GM12878 (cell line): ENCODE data around the gene POU2F3. TPM values are rescaled to one million over a fixed set of nuclear protein-coding genes. Genes with fewer than 3 reads are reported as not detected.

ENCODE experiments used
- ATAC-seq: fragments of 200-7000 bp; cut with Tn5 transposase; 3 replicates; pipeline ENCODE4 v1.9.1; 2020; ENCODE audit warnings: mild to moderate bottlenecking, moderate library complexity
- BruUV-seq: library from RNA; stranded (reverse); fragments of 400-500 nt; replicated peaks from 2 replicates; lab custom pipeline; 2021; lab: Mats Ljungman, UMichigan
- CTCF ChIA-PET: fragments of 300-600 bp; sonication (Branson Sonifier 250); formaldehyde crosslinking; extraction: SDS; loops from one replicate; lab custom pipeline; 2021; ENCODE audit warnings: inconsistent platforms; lab: Yijun Ruan, JAX
- POLR2A ChIA-PET: fragments of 350-600 bp; formaldehyde crosslinking; extraction: SDS; loops from one replicate; lab custom pipeline; 2021; ENCODE audit warnings: inconsistent platforms; lab: Charles Lee
- RAD21 ChIA-PET: fragments of 300-600 bp; sonication (Branson Sonifier 250); formaldehyde crosslinking; loops from one replicate; lab custom pipeline; 2023; ENCODE audit warnings: antibody characterized with exemption; ENCODE audit not compliant: unreplicated experiment; lab: Charles Lee
- SMC1A ChIA-PET: fragments of 300-600 bp; sonication (Branson Sonifier 250); formaldehyde crosslinking; loops from one replicate; lab custom pipeline; 2023; ENCODE audit not compliant: unreplicated experiment, uncharacterized antibody; lab: Charles Lee
- DNase-seq: peaks from one replicate; pipeline ENCODE4 v3.0.0-alpha.2; 2011; ENCODE audit warnings: low read depth, low spot score
- FAIRE-seq: peaks from 3 replicates; lab custom pipeline; 2011; peaks lifted over from hg19 to GRCh38; lab: Jason Lieb, UNC
- H2AFZ ChIP-seq: 2 replicates; pipeline ENCODE4 v1.6.0; 2011; ENCODE audit warnings: low read depth, low read length, control low read depth; ENCODE audit not compliant: control insufficient read depth
- H3K27ac ChIP-seq: 2 replicates; pipeline ENCODE4 v1.5.1; 2011; ENCODE audit warnings: control low read depth; ENCODE audit not compliant: control insufficient read depth, insufficient read depth
- H3K27me3 ChIP-seq, 2 experiments: replicated peaks in 1 of 2; 2 replicates each; pipeline versions ENCODE4 v1.6.0 to v1.6.1; 2011; ENCODE audit warnings: low read length in 1 of 2; ENCODE audit not compliant: control insufficient read depth in 2 of 2, insufficient read depth in 2 of 2
- H3K36me3 ChIP-seq, 2 experiments: 2 replicates each; pipeline ENCODE4 v1.5.1; 2011; ENCODE audit warnings: low read length in 1 of 2; ENCODE audit not compliant: control insufficient read depth in 2 of 2, insufficient read depth in 2 of 2
- H3K4me1 ChIP-seq: 2 replicates; pipeline ENCODE4 v1.6.1; 2011; ENCODE audit warnings: mild to moderate bottlenecking, low read length, moderate library complexity, mixed read lengths; ENCODE audit not compliant: control insufficient read depth, insufficient read depth
- H3K4me2 ChIP-seq: 2 replicates; pipeline ENCODE4 v1.6.0; 2011; ENCODE audit warnings: control low read depth; ENCODE audit not compliant: control insufficient read depth, insufficient read depth
- H3K4me3 ChIP-seq: fragments of 200-600 bp; sonication (generic); 2 replicates; pipeline ENCODE4 v1.5.1; 2016
- H3K79me2 ChIP-seq: 2 replicates; pipeline ENCODE4 v1.6.0; 2011; ENCODE audit warnings: low read length; ENCODE audit not compliant: control insufficient read depth, insufficient read depth
- H3K9ac ChIP-seq: 2 replicates; pipeline ENCODE4 v1.8.0; 2011; ENCODE audit warnings: low read length, control low read depth, mixed read lengths; ENCODE audit not compliant: control insufficient read depth, insufficient read depth
- H3K9me3 ChIP-seq: replicated peaks from 3 replicates; pipeline ENCODE4 v1.5.1; 2011; ENCODE audit warnings: mild to moderate bottlenecking, low read length; ENCODE audit not compliant: control insufficient read depth, insufficient read depth
- H4K20me1 ChIP-seq: 2 replicates; pipeline ENCODE4 v1.6.0; 2011; ENCODE audit not compliant: control insufficient read depth, insufficient read depth
- ATF7 ChIP-seq: fragments of 450-650 bp; IDR thresholded peaks from 2 replicates; pipeline ENCODE4 v1.6.1; 2016; ENCODE audit warnings: low read depth, mild to moderate bottlenecking
- BACH1 ChIP-seq: fragments of 450-650 bp; IDR thresholded peaks from 2 replicates; pipeline ENCODE4 v1.6.1; 2017; ENCODE audit warnings: mild to moderate bottlenecking, borderline replicate concordance
- CHD1 ChIP-seq: IDR thresholded peaks from 2 replicates; pipeline ENCODE4 v1.6.1; 2012; ENCODE audit warnings: low read depth, low read length, improper control_type of control experiment
- CREB1 ChIP-seq: IDR thresholded peaks from 2 replicates; pipeline ENCODE4 v1.6.1; 2012; ENCODE audit warnings: low read depth, mild to moderate bottlenecking, inconsistent platforms
- EZH2 ChIP-seq: IDR thresholded peaks from 2 replicates; pipeline ENCODE4 v1.6.1; 2012; ENCODE audit warnings: low read depth, mild to moderate bottlenecking, control low read depth, inconsistent platforms, low read length, borderline replicate concordance; ENCODE audit not compliant: control insufficient read depth
- FOS ChIP-seq: IDR thresholded peaks from 3 replicates; pipeline ENCODE4 v1.6.1; 2011; ENCODE audit warnings: borderline replicate concordance; ENCODE audit not compliant: insufficient read length; ENCODE audit errors: extremely low read depth
- IKZF1 ChIP-seq: fragments of 450-650 bp; conservative IDR thresholded peaks from 2 replicates; pipeline ENCODE4 v1.6.1; 2017; ENCODE audit warnings: antibody characterized with exemption, mild to moderate bottlenecking
- KDM1A ChIP-seq: fragments of 200-600 bp; sonication (generic); IDR thresholded peaks from 2 replicates; pipeline ENCODE4 v1.6.1; 2016; ENCODE audit warnings: borderline replicate concordance
- LARP7 ChIP-seq: fragments of 450-650 bp; IDR thresholded peaks from 2 replicates; pipeline ENCODE4 v1.6.1; 2017; ENCODE audit warnings: mild to moderate bottlenecking
- MEF2B ChIP-seq: fragments of 450-650 bp; IDR thresholded peaks from 2 replicates; pipeline ENCODE4 v1.6.1; 2018; ENCODE audit warnings: mild to moderate bottlenecking, moderate library complexity; ENCODE audit not compliant: partially characterized antibody, poor library complexity, severe bottlenecking
- MXI1 ChIP-seq: fragments of 150-350 bp; IDR thresholded peaks from 2 replicates; pipeline ENCODE4 v1.6.1; 2011; ENCODE audit warnings: low read depth, mild to moderate bottlenecking, inconsistent platforms, low read length, improper control_type of control experiment
- MYB ChIP-seq: fragments of 150-350 bp; IDR thresholded peaks from 2 replicates; pipeline ENCODE4 v1.6.1; 2014; ENCODE audit warnings: mild to moderate bottlenecking, low read depth, low read length, borderline replicate concordance
- MYC ChIP-seq: IDR thresholded peaks from 2 replicates; pipeline ENCODE4 v1.6.1; 2011; ENCODE audit warnings: mild to moderate bottlenecking, low read length, moderate library complexity, inconsistent platforms; ENCODE audit not compliant: insufficient read depth, insufficient replicate concordance, insufficient read length, severe bottlenecking
- NFXL1 ChIP-seq: fragments of 450-650 bp; IDR thresholded peaks from 2 replicates; pipeline ENCODE4 v1.6.1; 2017; ENCODE audit warnings: antibody characterized with exemption, mild to moderate bottlenecking, borderline replicate concordance
- RBBP5 ChIP-seq: fragments of 200-600 bp; sonication (generic); conservative IDR thresholded peaks from 2 replicates; pipeline ENCODE4 v1.6.1; 2016
- SRF ChIP-seq, 2 experiments: IDR thresholded peaks; 2 replicates each; pipeline ENCODE4 v1.6.1; 2011; ENCODE audit warnings: low read depth in 2 of 2, low read length in 2 of 2, mild to moderate bottlenecking in 1 of 2, moderate library complexity in 1 of 2
- ZNF274 ChIP-seq: IDR thresholded peaks from one replicate; pipeline ENCODE4 v1.8.0; 2011; ENCODE audit not compliant: insufficient read length, insufficient read depth
- WGBS: methylation state at CpG from one replicate; pipeline ENCODE4 v1.1.6; 2016; ENCODE audit warnings: low lambda C conversion rate; ENCODE audit not compliant: insufficient replicate concordance, insufficient coverage; ENCODE audit errors: missing lambda C conversion rate; 5-methylcytosine and 5-hydroxymethylcytosine counted together
- in situ Hi-C: fragments of 300-500 bp; cut with MboI; formaldehyde crosslinking; loops from 9 replicates; pipeline ENCODE4 v1.14.3; 2018; ENCODE audit warnings: mixed read lengths
- intact Hi-C: fragments of 100-400 bp; cut with micrococcal nuclease; formaldehyde crosslinking; loops from one replicate; pipeline ENCODE4 v1.14.2; 2022; ENCODE audit not compliant: unreplicated experiment
- polyA plus RNA-seq, 11 experiments: library from polyadenylated mRNA; depleted of rRNA in 4 of 11; unstranded in 6 of 11; stranded (reverse) in 5 of 11; fragments of >200 nt; fragmentation: Nextera tagmentation in 4 of 11; fragmentation: Illumina TruSeq in 1 of 11; extraction: Ambion mirVana in 4 of 11; extraction: Trizol in 1 of 11; gene quantifications; 1 replicate in 1 of 11; 2 replicates in 10 of 11; pipeline versions ENCODE4 v1.2.1 to v1.2.3, GENCODE V29; 2011 to 2016; ENCODE audit warnings: inconsistent platforms in 2 of 11, missing spikeins in 2 of 11, low read depth in 1 of 11
- total RNA-seq, 4 experiments: library from RNA; depleted of rRNA in 3 of 4; stranded (reverse); fragments of >200 nt in 3 of 4; fragmentation: Illumina TruSeq in 1 of 4; extraction: Trizol in 1 of 4; gene quantifications; 2 replicates each; pipeline versions ENCODE4 v1.2.1 to v1.2.3, GENCODE V29; 2013 to 2021
- TF ChIP-seq, protein P1 (sequence below): fragments of 450-650 bp; IDR thresholded peaks from 2 replicates; pipeline ENCODE4 v1.6.1; 2017; ENCODE audit warnings: antibody characterized with exemption, mild to moderate bottlenecking, moderate library complexity

The POU2F3 gene
- total and polyA plus RNA-seq, 10 of the 15 experiments (the other 5 are each of a cell fraction or from before 2014, with no cell fraction given): 0.09 to 4.4 (median 0.33) TPM

DNA sequence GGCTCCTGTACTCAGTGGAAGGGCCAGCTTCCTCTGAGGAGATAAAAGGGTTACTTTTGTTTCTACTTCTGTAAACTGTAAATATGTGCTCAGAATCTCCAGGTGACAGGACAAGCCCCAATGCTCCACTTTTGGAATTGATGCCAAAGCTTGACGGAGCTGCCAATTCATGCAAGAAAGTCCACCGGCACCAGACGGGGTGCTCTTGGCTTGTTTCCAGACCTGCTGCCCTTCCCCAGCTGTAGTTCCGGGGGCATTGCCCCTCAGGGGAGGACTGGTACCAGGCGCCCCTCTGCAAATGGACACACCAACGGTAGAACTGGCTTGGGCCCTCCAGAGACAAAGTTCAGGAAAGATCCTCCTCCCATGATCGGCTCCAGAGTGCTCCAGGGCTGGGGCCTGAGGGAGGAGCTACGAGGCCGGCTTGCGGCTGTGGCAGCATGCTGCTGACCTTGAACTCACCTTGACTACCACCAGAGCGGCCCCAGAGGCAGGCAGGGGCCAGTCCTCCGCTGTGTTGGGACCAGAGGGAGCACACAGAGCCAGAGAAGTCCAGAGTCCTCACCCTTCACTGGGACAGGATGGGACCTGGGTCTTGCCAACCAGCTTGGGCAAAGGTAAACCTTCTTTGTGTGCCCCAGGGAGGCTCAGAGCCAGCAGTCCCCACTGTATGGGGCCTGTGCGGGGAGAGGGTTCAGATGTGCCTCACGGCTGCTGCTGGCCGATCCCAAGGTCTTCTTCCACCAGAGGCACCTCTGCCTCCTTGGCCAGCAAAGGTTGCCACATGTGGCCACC is 46.9 kb upstream of the POU2F3 start:
- CTCF ChIA-PET: no interaction called here

More for the DNA sequence above, 46.9 kb upstream of the POU2F3 start:
- no peaks in the 10 kb centered on the region for H4K20me1 ChIP-seq
- no peaks in the 10 kb centered on the region for H3K9me3 ChIP-seq
- RAD21 ChIA-PET: no interaction called here
- POLR2A ChIA-PET: no interaction called here
- no peaks in the 10 kb centered on the region; a peak in 3 of 4 replicates for H3K27me3 ChIP-seq
- H3K4me2 ChIP-seq: no peak overlapping the region
- DNase-seq (no peak), FAIRE-seq (no peak), ATAC-seq (no peak)
- 35% methylated on average over 12 of the region's 15 CpGs for WGBS
- no peak overlapping the region for H3K4me3 ChIP-seq
- SMC1A ChIA-PET: interaction anchor here (0.6 kb wide), 1 partner anchor 9 kb away, joined by 3 read pairs; no protein-coding TSS in a partner anchor
- no peak overlapping the region for H3K9ac ChIP-seq
- no peaks in the 10 kb centered on the region for H3K79me2 ChIP-seq
- H2AFZ ChIP-seq: no peak overlapping the region
- intact Hi-C loops: no loop called here
- BruUV-seq: no TSS peak
- TF ChIP-seq ATF7: no peak
- TF ChIP-seq, protein P1, sequence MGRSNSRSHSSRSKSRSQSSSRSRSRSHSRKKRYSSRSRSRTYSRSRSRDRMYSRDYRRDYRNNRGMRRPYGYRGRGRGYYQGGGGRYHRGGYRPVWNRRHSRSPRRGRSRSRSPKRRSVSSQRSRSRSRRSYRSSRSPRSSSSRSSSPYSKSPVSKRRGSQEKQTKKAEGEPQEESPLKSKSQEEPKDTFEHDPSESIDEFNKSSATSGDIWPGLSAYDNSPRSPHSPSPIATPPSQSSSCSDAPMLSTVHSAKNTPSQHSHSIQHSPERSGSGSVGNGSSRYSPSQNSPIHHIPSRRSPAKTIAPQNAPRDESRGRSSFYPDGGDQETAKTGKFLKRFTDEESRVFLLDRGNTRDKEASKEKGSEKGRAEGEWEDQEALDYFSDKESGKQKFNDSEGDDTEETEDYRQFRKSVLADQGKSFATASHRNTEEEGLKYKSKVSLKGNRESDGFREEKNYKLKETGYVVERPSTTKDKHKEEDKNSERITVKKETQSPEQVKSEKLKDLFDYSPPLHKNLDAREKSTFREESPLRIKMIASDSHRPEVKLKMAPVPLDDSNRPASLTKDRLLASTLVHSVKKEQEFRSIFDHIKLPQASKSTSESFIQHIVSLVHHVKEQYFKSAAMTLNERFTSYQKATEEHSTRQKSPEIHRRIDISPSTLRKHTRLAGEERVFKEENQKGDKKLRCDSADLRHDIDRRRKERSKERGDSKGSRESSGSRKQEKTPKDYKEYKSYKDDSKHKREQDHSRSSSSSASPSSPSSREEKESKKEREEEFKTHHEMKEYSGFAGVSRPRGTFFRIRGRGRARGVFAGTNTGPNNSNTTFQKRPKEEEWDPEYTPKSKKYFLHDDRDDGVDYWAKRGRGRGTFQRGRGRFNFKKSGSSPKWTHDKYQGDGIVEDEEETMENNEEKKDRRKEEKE: no peak
- TF ChIP-seq CHD1: no peak
- no peak for TF ChIP-seq EZH2
- no peak for TF ChIP-seq SRF (IDR thresholded peaks at IDR 0.05; ENCODE audit: low read depth in 2 of 2, low read length in 2 of 2)
- TF ChIP-seq MXI1: no peak
- TF ChIP-seq BACH1: no peak
- no peak for TF ChIP-seq NFXL1
- TF ChIP-seq MYC: no peak
- TF ChIP-seq FOS: no peak
- TF ChIP-seq LARP7: no peak
- no peak for TF ChIP-seq ZNF274
- no peak for TF ChIP-seq KDM1A
- TF ChIP-seq RBBP5: no peak
- TF ChIP-seq MEF2B: no peak
- TF ChIP-seq MYB: no peak
- TF ChIP-seq CREB1: no peak
- no peak for TF ChIP-seq IKZF1
- in situ Hi-C loops: no loop called here
- no peaks in the 10 kb centered on the region for H3K36me3 ChIP-seq
- H3K4me1 ChIP-seq: no peaks in the 10 kb centered on the region
- H3K27ac ChIP-seq: no peak overlapping the region
